Measurements from ENCODE around the gene RTP2. TPM values are rescaled to one million over a fixed set of nuclear protein-coding genes. Genes with fewer than 3 reads are reported as not detected.

RTP2 gene
- total RNA-seq, 2 experiments from 2014 or later = not detected

DNA sequence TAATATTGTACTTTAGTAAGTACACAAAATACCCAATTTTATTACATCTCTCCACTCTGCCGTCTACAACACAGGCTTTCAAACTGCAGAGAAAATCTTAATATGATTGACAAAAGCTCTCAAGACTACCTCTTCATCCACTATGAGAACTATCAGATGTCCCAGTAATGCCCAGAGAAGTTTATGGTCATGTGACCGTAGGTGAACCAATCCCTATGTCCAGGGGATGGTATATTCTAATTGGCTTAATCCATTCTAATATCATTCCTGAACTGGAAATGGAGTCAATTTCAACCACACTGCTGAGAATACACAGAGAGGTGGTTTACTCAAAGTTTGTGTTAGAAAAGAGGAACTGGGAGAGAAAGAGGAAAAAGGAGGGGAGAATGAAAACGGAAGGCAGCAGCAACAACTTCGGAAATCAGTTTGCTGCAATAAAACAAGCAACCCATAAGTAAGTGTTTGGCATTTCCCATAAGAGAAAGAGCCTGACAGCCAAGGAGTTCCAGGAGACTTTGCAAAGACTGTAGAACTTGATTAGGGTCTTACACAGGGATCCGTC, 39.4 kb downstream of the RTP2 start:
- no peaks in the 10 kb centered on the region for H3K9me3 Mint-ChIP-seq
- peaks cover 25% of the 10 kb centered on the region for H3K27me3 Mint-ChIP-seq
- H3K4me3 Mint-ChIP-seq = no peak overlapping the region
- H3K4me1 Mint-ChIP-seq (ENCODE audit: low read depth) = peaks cover 7% of the 10 kb centered on the region
- ATAC-seq (no peak), DNase-seq (no peak)
- intact Hi-C loops (cut with micrococcal nuclease) = no loop called here
- H3K36me3 Mint-ChIP-seq (ENCODE audit: low read depth) = no peaks in the 10 kb centered on the region
- ChIA-PET POLR2A (no interaction called here), CTCF (interaction anchor here (1.3 to 4.7 kb wide), 4 partner anchors 17 to 344 kb away, joined by 3 to 28 read pairs (median 16); no protein-coding TSS in a partner anchor)
- H3K27ac Mint-ChIP-seq = no peak overlapping the region
- no peak for TF ChIP-seq CTCF (IDR thresholded peaks at IDR 0.05)

- intact Hi-C loops (cut with micrococcal nuclease) = no loop called here
- peaks cover 7% of the 10 kb centered on the region for H3K4me1 Mint-ChIP-seq (ENCODE audit: low read depth)
- ChIA-PET POLR2A (no interaction called here), CTCF (interaction anchor here (4.2 to 4.7 kb wide), 2 partner anchors 18 to 342 kb away, joined by 28 read pairs; no protein-coding TSS in a partner anchor)
- no peak overlapping the region for H3K4me3 Mint-ChIP-seq
- H3K36me3 Mint-ChIP-seq (ENCODE audit: low read depth) = no peaks in the 10 kb centered on the region
- ATAC-seq = no peak
- peaks cover 23% of the 10 kb centered on the region for H3K27me3 Mint-ChIP-seq
- H3K9me3 Mint-ChIP-seq = no peaks in the 10 kb centered on the region
- no peak overlapping the region for H3K27ac Mint-ChIP-seq
- no peak for DNase-seq
- no peak for TF ChIP-seq CTCF (IDR thresholded peaks at IDR 0.05)
Observed at GRCh38 chr3:187661267-187661666, 41.1 kb downstream of the RTP2 start.

DNA sequence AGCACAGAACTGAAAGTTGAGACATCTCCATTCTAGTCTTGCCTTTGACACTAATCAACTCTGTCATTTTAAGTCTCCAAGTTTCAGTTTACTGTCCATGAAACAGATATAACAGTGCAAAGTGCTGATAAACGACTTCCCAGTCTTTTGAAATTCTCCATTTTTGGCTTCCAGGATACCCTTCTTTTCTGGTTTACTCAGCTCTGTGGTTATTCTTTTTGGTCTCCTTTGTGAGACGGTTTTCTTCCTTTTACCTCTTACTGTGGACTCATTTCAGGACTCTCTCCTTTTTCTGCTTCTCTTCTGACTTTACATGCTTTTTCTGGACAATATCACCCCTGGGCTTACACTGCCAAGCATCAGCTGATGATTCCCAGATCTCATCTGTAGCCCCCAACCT, 51.1 kb downstream of the RTP2 start:
- DNase-seq (no peak), ATAC-seq (no peak)
- H3K4me3 Mint-ChIP-seq = no peak overlapping the region
- peaks cover 33% of the 10 kb centered on the region for H3K27me3 Mint-ChIP-seq
- no peaks in the 10 kb centered on the region for H3K9me3 Mint-ChIP-seq
- POLR2A ChIA-PET = no interaction called here
- intact Hi-C loops (cut with micrococcal nuclease) = no loop called here
- CTCF ChIA-PET = no interaction called here
- no peaks in the 10 kb centered on the region for H3K36me3 Mint-ChIP-seq (ENCODE audit: low read depth)
- H3K27ac Mint-ChIP-seq = no peak overlapping the region
- TF ChIP-seq CTCF (IDR thresholded peaks at IDR 0.05) = no peak
- no peaks in the 10 kb centered on the region for H3K4me1 Mint-ChIP-seq (ENCODE audit: low read depth)

Other genes starting within 250 kb of the RTP2 start
- gene SST, start 32.2 kb downstream of the RTP2 start, total RNA-seq = not detected
- gene BCL6, start 42.9 kb upstream of the RTP2 start, total RNA-seq = 10 to 100 TPM; 13.7 to 14.0 TPM

Data from activated CD8-positive, alpha-beta T cell treated with anti-CD3 and anti-CD28 coated beads for 36 hours (primary cell).